ENCODE measurements around the gene UBTD2. TPM values are rescaled to one million over a fixed set of nuclear protein-coding genes. Genes with fewer than 3 reads are reported as not detected.

The UBTD2 gene
- total RNA-seq, 1 experiment from 2014 or later, result 22.6 TPM

DNA sequence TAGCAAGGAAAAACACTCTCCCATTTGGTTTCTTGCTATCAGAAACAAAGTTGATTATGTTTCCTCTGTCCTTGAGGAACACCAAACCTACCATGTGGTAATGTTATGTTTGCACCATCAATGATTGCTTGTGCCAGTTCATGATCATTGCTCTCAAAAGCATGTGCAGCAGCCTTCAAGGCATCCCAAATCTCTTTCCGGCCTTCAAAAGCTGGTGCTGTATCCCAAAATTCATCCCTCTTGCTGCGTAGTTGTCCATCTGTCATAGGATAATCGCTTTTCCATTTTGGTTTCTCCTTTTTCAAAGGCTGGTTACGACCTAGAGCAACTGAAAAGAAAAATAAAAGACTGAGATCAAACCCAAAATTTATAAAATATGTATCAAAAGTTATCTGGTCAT lies 49.5 kb downstream of the UBTD2 start:
- intact Hi-C loops (cut with micrococcal nuclease), result no loop called here
- DNase-seq (no peak), ATAC-seq (no peak)
- H3K36me3 ChIP-seq (ENCODE audit: low read depth, low read length), result peaks cover 15% of the 10 kb centered on the region
- BruUV-seq (replicated peaks), result no TSS peak
- POLR2A ChIA-PET (ENCODE audit: unreplicated experiment), result no interaction called here
- no peaks in the 10 kb centered on the region for H3K9me2 ChIP-seq (replicated peaks; ENCODE audit: low read length)
- H3K9ac ChIP-seq (ENCODE audit: low read length), result no peak overlapping the region
- H3K9me3 ChIP-seq (ENCODE audit: low read length), result no peaks in the 10 kb centered on the region
- H3K27ac ChIP-seq (ENCODE audit: low read length), result no peak overlapping the region
- no peaks in the 10 kb centered on the region for H3K4me1 ChIP-seq (ENCODE audit: insufficient read depth, low read length)
- peaks cover 34% of the 10 kb centered on the region for H3K79me2 ChIP-seq (ENCODE audit: low read length)
- no peaks in the 10 kb centered on the region for H3K27me3 ChIP-seq (ENCODE audit: low read length)
- CTCF ChIA-PET, result no interaction called here
- H3K4me2 ChIP-seq (ENCODE audit: low read length), result no peak overlapping the region
- H3K4me3 ChIP-seq (ENCODE audit: low read length), result no peak overlapping the region
- no peaks in the 10 kb centered on the region for H3F3A ChIP-seq (ENCODE audit: low read length, unreplicated experiment)
- H4K20me1 ChIP-seq (ENCODE audit: low read length), result peaks cover 15% of the 10 kb centered on the region; the same call in 1 of the 2 replicates
- no peak overlapping the region for H2AFZ ChIP-seq (ENCODE audit: low read length)
- no peak for TF ChIP-seq EZH2 (IDR thresholded peaks at IDR 0.05; ENCODE audit: low read length, unreplicated experiment)
- no peak for TF ChIP-seq CTCF (conservative IDR thresholded peaks at IDR 0.05; ENCODE audit: low read depth, low read length)
- no peak for TF ChIP-seq EZH2phosphoT487 (IDR thresholded peaks at IDR 0.05; ENCODE audit: borderline replicate concordance, low read length)

- Histone ChIP-seq H3K27ac (ENCODE audit: low read length) (no peak overlapping the region), H4K20me1 (ENCODE audit: low read length) (no peaks in the 10 kb centered on the region), H3K36me3 (ENCODE audit: low read depth, low read length) (peaks cover 19% of the 10 kb centered on the region), H3K9me2 (replicated peaks; ENCODE audit: low read length) (no peaks in the 10 kb centered on the region), H3K9me3 (ENCODE audit: low read length) (no peaks in the 10 kb centered on the region), H3F3A (ENCODE audit: low read length, unreplicated experiment) (no peaks in the 10 kb centered on the region), H3K4me2 (ENCODE audit: low read length) (no peak overlapping the region), H3K79me2 (ENCODE audit: low read length) (no peaks in the 10 kb centered on the region), H3K27me3 (ENCODE audit: low read length) (no peaks in the 10 kb centered on the region), H3K4me3 (ENCODE audit: low read length) (no peak overlapping the region), H2AFZ (ENCODE audit: low read length) (no peak overlapping the region), H3K9ac (ENCODE audit: low read length) (no peak overlapping the region), H3K4me1 (ENCODE audit: insufficient read depth, low read length) (no peaks in the 10 kb centered on the region)
- no peak for TF ChIP-seq CTCF (conservative IDR thresholded peaks at IDR 0.05; ENCODE audit: low read depth, low read length)
- TF ChIP-seq EZH2 (IDR thresholded peaks at IDR 0.05; ENCODE audit: low read length, unreplicated experiment), result no peak
- TF ChIP-seq EZH2phosphoT487 (IDR thresholded peaks at IDR 0.05; ENCODE audit: borderline replicate concordance, low read length), result no peak
- ChIA-PET POLR2A (ENCODE audit: unreplicated experiment) (no interaction called here), CTCF (no interaction called here)
- no TSS peak for BruUV-seq (replicated peaks)
- ATAC-seq (peak; percentile 29), DNase-seq (no peak)
- intact Hi-C loops (cut with micrococcal nuclease), result no loop called here
Observed at GRCh38 chr5:172229904-172230303, 53.7 kb downstream of the UBTD2 start.

- ChIA-PET POLR2A (ENCODE audit: unreplicated experiment) (no interaction called here), CTCF (interaction anchor here (0.6 kb wide), 1 partner anchor 146 kb away, joined by 3 read pairs; no protein-coding TSS in a partner anchor)
- H3K36me3 ChIP-seq (ENCODE audit: low read depth, low read length), result peaks cover 15% of the 10 kb centered on the region
- no peak overlapping the region for H3K27ac ChIP-seq (ENCODE audit: low read length)
- H4K20me1 ChIP-seq (ENCODE audit: low read length), result no peaks in the 10 kb centered on the region
- H3K9me2 ChIP-seq (replicated peaks; ENCODE audit: low read length), result no peaks in the 10 kb centered on the region
- H3F3A ChIP-seq (ENCODE audit: low read length, unreplicated experiment), result no peaks in the 10 kb centered on the region
- DNase-seq (no peak), ATAC-seq (no peak)
- H3K4me3 ChIP-seq (ENCODE audit: low read length), result no peak overlapping the region
- no peaks in the 10 kb centered on the region for H3K9me3 ChIP-seq (ENCODE audit: low read length)
- H3K4me2 ChIP-seq (ENCODE audit: low read length), result no peak overlapping the region
- no peaks in the 10 kb centered on the region for H3K4me1 ChIP-seq (ENCODE audit: insufficient read depth, low read length)
- H2AFZ ChIP-seq (ENCODE audit: low read length), result no peak overlapping the region
- no peaks in the 10 kb centered on the region for H3K27me3 ChIP-seq (ENCODE audit: low read length)
- no peak overlapping the region for H3K9ac ChIP-seq (ENCODE audit: low read length)
- no peaks in the 10 kb centered on the region for H3K79me2 ChIP-seq (ENCODE audit: low read length)
- TF ChIP-seq EZH2 (IDR thresholded peaks at IDR 0.05; ENCODE audit: low read length, unreplicated experiment), result no peak
- TF ChIP-seq CTCF (conservative IDR thresholded peaks at IDR 0.05; ENCODE audit: low read depth, low read length), result no peak
- no peak for TF ChIP-seq EZH2phosphoT487 (IDR thresholded peaks at IDR 0.05; ENCODE audit: borderline replicate concordance, low read length)
- intact Hi-C loops (cut with micrococcal nuclease), result no loop called here
- no TSS peak for BruUV-seq (replicated peaks)
Observed at GRCh38 chr5:172224996-172225395, 58.6 kb downstream of the UBTD2 start.

All from PC-3 (cell line).